Measurements from ENCODE around the gene RHOV. TPM values are rescaled to one million over a fixed set of nuclear protein-coding genes. Genes with fewer than 3 reads are reported as not detected.

RHOV gene
- total RNA-seq, 1 experiment from 2014 or later = 4.2 TPM

- DNase-seq (ENCODE audit: low read depth, low spot score) (no peak), ATAC-seq (no peak)
- in situ Hi-C loops (cut with HindIII; ENCODE audit: low pct_unique_long_range_greater_than_20kb, low sequenced_read_pairs) = no loop called here
- H3K4me3 ChIP-seq (ENCODE audit: low read depth in 2 of 2, low read length in 2 of 2) = no peak overlapping the region
- H3K9me3 ChIP-seq (ENCODE audit: control insufficient read depth, insufficient read depth, low read depth, low read length) = no peaks in the 10 kb centered on the region
- H3K27me3 ChIP-seq (ENCODE audit: control insufficient read depth, insufficient read depth, low read length) = peaks cover 2% of the 10 kb centered on the region; the same call in 1 of the 2 replicates
- no TSS peak for BruUV-seq (replicated peaks)
- POLR2A ChIA-PET = no interaction called here
- H3K4me1 ChIP-seq (ENCODE audit: control insufficient read depth, insufficient read depth, low read length) = peaks cover 3% of the 10 kb centered on the region; the same call in 1 of the 2 replicates
- H3K27ac ChIP-seq (ENCODE audit: low read length) = no peak overlapping the region
- intact Hi-C loops (cut with micrococcal nuclease; ENCODE audit: unreplicated experiment) = no loop called here
- TF ChIP-seq SIN3A (IDR thresholded peaks at IDR 0.05; ENCODE audit: borderline replicate concordance, insufficient read depth, low read depth, low read length) (no peak), TCF7L2 (IDR thresholded peaks at IDR 0.05; ENCODE audit: low read depth, low read length) (no peak), CTCF (IDR thresholded peaks at IDR 0.05) (no peak), POLR2AphosphoS5 (IDR thresholded peaks at IDR 0.05; ENCODE audit: low read depth, low read length) (no peak), REST (IDR thresholded peaks at IDR 0.05; ENCODE audit: insufficient read depth in 1 of 2, low read depth in 2 of 2, low read length in 1 of 2) (no peak)
- CTCF ChIA-PET = interaction anchor here (0.5 to 0.9 kb wide), 3 partner anchors 10 to 257 kb away, joined by 3 to 4 read pairs (median 3); no protein-coding TSS in a partner anchor
- peaks cover 2% of the 10 kb centered on the region; the same call in 1 of the 2 replicates for H3K36me3 ChIP-seq (ENCODE audit: control insufficient read depth, insufficient read depth, low read length)
Observed at GRCh38 chr15:40846841-40847222, 27.2 kb downstream of the RHOV start.

- POLR2A ChIA-PET = interaction anchor here (0.6 kb wide), 1 partner anchor 40 kb away, joined by 6 read pairs; no protein-coding TSS in a partner anchor
- peaks cover 3% of the 10 kb centered on the region; the same call in 1 of the 2 replicates for H3K4me1 ChIP-seq (ENCODE audit: control insufficient read depth, insufficient read depth, low read length)
- ATAC-seq (peak; percentile 44; the same call in 1 of the 2 replicates), DNase-seq (ENCODE audit: low read depth, low spot score) (no peak)
- in situ Hi-C loops (cut with HindIII; ENCODE audit: low pct_unique_long_range_greater_than_20kb, low sequenced_read_pairs) = no loop called here
- BruUV-seq (replicated peaks) = no TSS peak
- H3K4me3 ChIP-seq (ENCODE audit: low read depth in 2 of 2, low read length in 2 of 2) = no peak overlapping the region
- H3K27me3 ChIP-seq (ENCODE audit: control insufficient read depth, insufficient read depth, low read length) = peaks cover 5% of the 10 kb centered on the region; the same call in 1 of the 2 replicates
- no peaks in the 10 kb centered on the region for H3K9me3 ChIP-seq (ENCODE audit: control insufficient read depth, insufficient read depth, low read depth, low read length)
- intact Hi-C loops (cut with micrococcal nuclease; ENCODE audit: unreplicated experiment) = no loop called here
- no peak overlapping the region; the same call in 1 of the 2 replicates for H3K27ac ChIP-seq (ENCODE audit: low read length)
- CTCF ChIA-PET = no interaction called here
- TF ChIP-seq POLR2AphosphoS5 (IDR thresholded peaks at IDR 0.05; ENCODE audit: low read depth, low read length) = no peak
- peaks cover 2% of the 10 kb centered on the region; the same call in 1 of the 2 replicates for H3K36me3 ChIP-seq (ENCODE audit: control insufficient read depth, insufficient read depth, low read length)
Observed at GRCh38 chr15:40845511-40846284, 28.3 kb downstream of the RHOV start.

- BruUV-seq (replicated peaks) = no TSS peak
- no peak for DNase-seq (ENCODE audit: low read depth, low spot score)
- H3K27ac ChIP-seq (ENCODE audit: low read length) = no peak overlapping the region; the same call in 1 of the 2 replicates
- no peak for ATAC-seq
- in situ Hi-C loops (cut with HindIII; ENCODE audit: low pct_unique_long_range_greater_than_20kb, low sequenced_read_pairs) = no loop called here
- no peaks in the 10 kb centered on the region for H3K9me3 ChIP-seq (ENCODE audit: control insufficient read depth, insufficient read depth, low read depth, low read length)
- ChIA-PET POLR2A (no interaction called here), CTCF (interaction anchor here (1.1 kb wide), 1 partner anchor 14 kb away, joined by 3 read pairs; no protein-coding TSS in a partner anchor)
- peaks cover 3% of the 10 kb centered on the region; the same call in 1 of the 2 replicates for H3K4me1 ChIP-seq (ENCODE audit: control insufficient read depth, insufficient read depth, low read length)
- peaks cover 5% of the 10 kb centered on the region; the same call in 1 of the 2 replicates for H3K27me3 ChIP-seq (ENCODE audit: control insufficient read depth, insufficient read depth, low read length)
- H3K4me3 ChIP-seq (ENCODE audit: low read depth in 2 of 2, low read length in 2 of 2) = peak overlapping the region; percentile 43 to 53
- H3K36me3 ChIP-seq (ENCODE audit: control insufficient read depth, insufficient read depth, low read length) = peaks cover 2% of the 10 kb centered on the region; the same call in 1 of the 2 replicates
- no peak for TF ChIP-seq TCF7L2 (IDR thresholded peaks at IDR 0.05; ENCODE audit: low read depth, low read length)
- no peak for TF ChIP-seq REST (IDR thresholded peaks at IDR 0.05; ENCODE audit: insufficient read depth in 1 of 2, low read depth in 2 of 2, low read length in 1 of 2)
- no peak for TF ChIP-seq CTCF (IDR thresholded peaks at IDR 0.05)
- no peak for TF ChIP-seq POLR2AphosphoS5 (IDR thresholded peaks at IDR 0.05; ENCODE audit: low read depth, low read length)
- no peak for TF ChIP-seq SIN3A (IDR thresholded peaks at IDR 0.05; ENCODE audit: borderline replicate concordance, insufficient read depth, low read depth, low read length)
- intact Hi-C loops (cut with micrococcal nuclease; ENCODE audit: unreplicated experiment) = no loop called here
Observed at GRCh38 chr15:40845036-40845435, 29.0 kb downstream of the RHOV start.
